GM23338 (cell line): ENCODE measurements around the gene TET2. TPM values are rescaled to one million over a fixed set of nuclear protein-coding genes. Genes with fewer than 3 reads are reported as not detected.

ENCODE experiments used
- ATAC-seq: fragments of 200-7000 bp; cut with Tn5 transposase; 3 replicates; pipeline ENCODE4 v1.9.1; 2020
- DNase-seq: peaks from one replicate; pipeline ENCODE4 v3.0.0-alpha.2; 2015; ENCODE audit warnings: low spot score
- H2AFZ ChIP-seq: fragments of 200-600 bp; sonication (generic); 2 replicates; pipeline ENCODE4 v1.8.0; 2016; ENCODE audit warnings: antibody characterized with exemption, mild to moderate bottlenecking, moderate library complexity
- H3F3A ChIP-seq: fragments of 200-600 bp; sonication (generic); replicated peaks from 2 replicates; pipeline ENCODE4 v1.8.0; 2017; ENCODE audit warnings: antibody characterized with exemption, mixed run types, low read depth
- H3K27ac ChIP-seq: fragments of 200-600 bp; sonication (generic); 2 replicates; pipeline ENCODE4 v1.6.1; 2016; ENCODE audit warnings: low read depth
- H3K27me3 ChIP-seq: fragments of 200-600 bp; sonication (generic); 2 replicates; pipeline ENCODE4 v1.8.0; 2016; ENCODE audit warnings: mild to moderate bottlenecking, mixed run types, moderate library complexity; ENCODE audit not compliant: insufficient read depth
- H3K36me3 ChIP-seq: fragments of 200-600 bp; sonication (generic); 2 replicates; pipeline ENCODE4 v1.8.0; 2016; ENCODE audit warnings: mild to moderate bottlenecking; ENCODE audit not compliant: insufficient read depth
- H3K4me1 ChIP-seq: fragments of 200-600 bp; sonication (generic); 2 replicates; pipeline ENCODE4 v1.8.0; 2016; ENCODE audit warnings: mild to moderate bottlenecking, moderate library complexity; ENCODE audit not compliant: insufficient read depth
- H3K4me2 ChIP-seq: fragments of 200-600 bp; sonication (generic); 2 replicates; pipeline ENCODE4 v1.7.1; 2017; ENCODE audit warnings: mixed run types
- H3K4me3 ChIP-seq: fragments of 200-600 bp; sonication (generic); 2 replicates; pipeline ENCODE4 v1.6.1; 2016; ENCODE audit warnings: mixed run types
- H3K79me2 ChIP-seq: fragments of 200-600 bp; sonication (generic); replicated peaks from 2 replicates; pipeline ENCODE4 v1.8.0; 2017; ENCODE audit warnings: mild to moderate bottlenecking; ENCODE audit not compliant: insufficient read depth
- H3K9me2 ChIP-seq: fragments of 200-600 bp; sonication (generic); 2 replicates; pipeline ENCODE4 v1.8.0; 2017; ENCODE audit not compliant: insufficient read depth
- H4K20me1 ChIP-seq: fragments of 200-600 bp; sonication (generic); replicated peaks from 2 replicates; pipeline ENCODE4 v1.8.0; 2017; ENCODE audit warnings: mild to moderate bottlenecking; ENCODE audit not compliant: insufficient read depth
- H3K27ac Mint-ChIP-seq: 2 replicates; pipeline ENCODE4 v1.8.0; 2020; ENCODE audit warnings: inconsistent platforms, mild to moderate bottlenecking, moderate library complexity, mixed read lengths
- H3K27me3 Mint-ChIP-seq: 3 replicates; pipeline ENCODE4 v1.8.0; 2022; ENCODE audit warnings: low read depth, mild to moderate bottlenecking, moderate library complexity, mixed read lengths, inconsistent platforms; ENCODE audit not compliant: insufficient read depth, poor library complexity
- H3K36me3 Mint-ChIP-seq: 3 replicates; pipeline ENCODE4 v1.8.0; 2021; ENCODE audit warnings: low read depth, mild to moderate bottlenecking, inconsistent platforms, moderate library complexity, mixed read lengths
- H3K4me1 Mint-ChIP-seq: 3 replicates; pipeline ENCODE4 v1.8.0; 2020; ENCODE audit warnings: mild to moderate bottlenecking, inconsistent platforms, mixed read lengths
- H3K4me3 Mint-ChIP-seq: 3 replicates; pipeline ENCODE4 v1.8.0; 2021; ENCODE audit warnings: moderate library complexity, mild to moderate bottlenecking, inconsistent platforms, mixed read lengths
- H3K9me3 Mint-ChIP-seq: 3 replicates; pipeline ENCODE4 v1.8.0; 2020; ENCODE audit warnings: moderate library complexity, mild to moderate bottlenecking, inconsistent platforms, mixed read lengths
- CREB1 ChIP-seq: fragments of 250-450 bp; sonication (Bioruptor Pico); IDR thresholded peaks from 2 replicates; pipeline ENCODE4 v1.5.0; 2020; ENCODE audit warnings: low read depth, mild to moderate bottlenecking, moderate library complexity
- EZH2 ChIP-seq: fragments of 200-600 bp; sonication (generic); IDR thresholded peaks from one replicate; pipeline ENCODE4 v1.8.0; 2017; ENCODE audit warnings: antibody characterized with exemption, mild to moderate bottlenecking, low read depth; ENCODE audit not compliant: unreplicated experiment
- EZH2phosphoT487 ChIP-seq: fragments of 200-600 bp; sonication (generic); IDR thresholded peaks from one replicate; pipeline ENCODE4 v1.8.1; 2018; ENCODE audit warnings: antibody characterized with exemption; ENCODE audit not compliant: unreplicated experiment
- JUNB ChIP-seq: IDR thresholded peaks from one replicate; pipeline ENCODE4 v1.6.1; 2016; ENCODE audit warnings: antibody characterized with exemption; ENCODE audit not compliant: unreplicated experiment
- NANOG ChIP-seq: IDR thresholded peaks from 2 replicates; pipeline ENCODE4 v1.6.1; 2016; ENCODE audit warnings: antibody characterized with exemption, borderline replicate concordance
- POLR2AphosphoS5 ChIP-seq: IDR thresholded peaks from 2 replicates; pipeline ENCODE4 v1.6.1; 2016; ENCODE audit warnings: antibody characterized with exemption, low read depth
- REST ChIP-seq: IDR thresholded peaks from one replicate; pipeline ENCODE4 v1.6.1; 2018; ENCODE audit warnings: antibody characterized with exemption; ENCODE audit not compliant: unreplicated experiment
- STAT1 ChIP-seq: IDR thresholded peaks from one replicate; pipeline ENCODE4 v1.6.1; 2016; ENCODE audit warnings: antibody characterized with exemption; ENCODE audit not compliant: unreplicated experiment
- ZNF114 ChIP-seq: fragments of 250-450 bp; sonication (Bioruptor Pico); IDR thresholded peaks from 2 replicates; pipeline ENCODE4 v1.5.0; 2020; ENCODE audit warnings: mild to moderate bottlenecking, moderate library complexity
- ZNF331 ChIP-seq: fragments of 250-450 bp; sonication (Bioruptor Pico); IDR thresholded peaks from 2 replicates; pipeline ENCODE4 v1.5.0; 2020; ENCODE audit warnings: low read depth, mild to moderate bottlenecking, moderate library complexity
- polyA plus RNA-seq: library from polyadenylated mRNA; unstranded; fragments of >200 nt; fragmentation: Nextera tagmentation; extraction: Ambion mirVana; gene quantifications from 2 replicates; pipeline ENCODE4 v1.2.1, GENCODE V29; 2016
- total RNA-seq: library from RNA; depleted of rRNA; stranded (reverse); fragments of >200 nt; shearing (Covaris generic); gene quantifications from 2 replicates; pipeline ENCODE4 v1.2.3, GENCODE V29; 2014
- TF ChIP-seq, protein P1 (sequence below): fragments of 250-450 bp; sonication (Bioruptor Pico); IDR thresholded peaks from 2 replicates; pipeline ENCODE4 v1.5.0; 2020; ENCODE audit warnings: mild to moderate bottlenecking, moderate library complexity
- TF ChIP-seq, protein P2 (sequence below): IDR thresholded peaks from 2 replicates; pipeline ENCODE4 v1.6.1; 2016; ENCODE audit warnings: antibody characterized with exemption
- TF ChIP-seq, protein P3 (sequence below), 2 experiments: fragments of 200-600 bp in 1 of 2; sonication (generic) in 1 of 2; conservative IDR thresholded peaks; 2 replicates each; pipeline versions ENCODE4 v1.5.1 to v1.6.1; 2016 to 2017; ENCODE audit warnings: antibody characterized with exemption in 2 of 2, low read depth in 2 of 2, mild to moderate bottlenecking in 2 of 2, moderate library complexity in 1 of 2

TET2 gene
- total and polyA plus RNA-seq, 2 experiments from 2014 or later = 1.2 to 2.2 TPM

GRCh38 chr4:105296672-105297071 is 150.0 kb downstream of the TET2 start:
- Mint-ChIP-seq H3K36me3 (no peaks in the 10 kb centered on the region), H3K27me3 (no peaks in the 10 kb centered on the region), H3K27ac (no peak overlapping the region), H3K4me1 (no peaks in the 10 kb centered on the region), H3K4me3 (no peak overlapping the region), H3K9me3 (peaks cover 7% of the 10 kb centered on the region; the same call in 2 of the 3 replicates)
- no peaks in the 10 kb centered on the region for H3K27me3 ChIP-seq
- H3K36me3 ChIP-seq = no peaks in the 10 kb centered on the region
- no peaks in the 10 kb centered on the region for H3K79me2 ChIP-seq
- H4K20me1 ChIP-seq = no peaks in the 10 kb centered on the region
- no peak for TF ChIP-seq EZH2phosphoT487
- no peak for TF ChIP-seq STAT1
- TF ChIP-seq, protein P1, sequence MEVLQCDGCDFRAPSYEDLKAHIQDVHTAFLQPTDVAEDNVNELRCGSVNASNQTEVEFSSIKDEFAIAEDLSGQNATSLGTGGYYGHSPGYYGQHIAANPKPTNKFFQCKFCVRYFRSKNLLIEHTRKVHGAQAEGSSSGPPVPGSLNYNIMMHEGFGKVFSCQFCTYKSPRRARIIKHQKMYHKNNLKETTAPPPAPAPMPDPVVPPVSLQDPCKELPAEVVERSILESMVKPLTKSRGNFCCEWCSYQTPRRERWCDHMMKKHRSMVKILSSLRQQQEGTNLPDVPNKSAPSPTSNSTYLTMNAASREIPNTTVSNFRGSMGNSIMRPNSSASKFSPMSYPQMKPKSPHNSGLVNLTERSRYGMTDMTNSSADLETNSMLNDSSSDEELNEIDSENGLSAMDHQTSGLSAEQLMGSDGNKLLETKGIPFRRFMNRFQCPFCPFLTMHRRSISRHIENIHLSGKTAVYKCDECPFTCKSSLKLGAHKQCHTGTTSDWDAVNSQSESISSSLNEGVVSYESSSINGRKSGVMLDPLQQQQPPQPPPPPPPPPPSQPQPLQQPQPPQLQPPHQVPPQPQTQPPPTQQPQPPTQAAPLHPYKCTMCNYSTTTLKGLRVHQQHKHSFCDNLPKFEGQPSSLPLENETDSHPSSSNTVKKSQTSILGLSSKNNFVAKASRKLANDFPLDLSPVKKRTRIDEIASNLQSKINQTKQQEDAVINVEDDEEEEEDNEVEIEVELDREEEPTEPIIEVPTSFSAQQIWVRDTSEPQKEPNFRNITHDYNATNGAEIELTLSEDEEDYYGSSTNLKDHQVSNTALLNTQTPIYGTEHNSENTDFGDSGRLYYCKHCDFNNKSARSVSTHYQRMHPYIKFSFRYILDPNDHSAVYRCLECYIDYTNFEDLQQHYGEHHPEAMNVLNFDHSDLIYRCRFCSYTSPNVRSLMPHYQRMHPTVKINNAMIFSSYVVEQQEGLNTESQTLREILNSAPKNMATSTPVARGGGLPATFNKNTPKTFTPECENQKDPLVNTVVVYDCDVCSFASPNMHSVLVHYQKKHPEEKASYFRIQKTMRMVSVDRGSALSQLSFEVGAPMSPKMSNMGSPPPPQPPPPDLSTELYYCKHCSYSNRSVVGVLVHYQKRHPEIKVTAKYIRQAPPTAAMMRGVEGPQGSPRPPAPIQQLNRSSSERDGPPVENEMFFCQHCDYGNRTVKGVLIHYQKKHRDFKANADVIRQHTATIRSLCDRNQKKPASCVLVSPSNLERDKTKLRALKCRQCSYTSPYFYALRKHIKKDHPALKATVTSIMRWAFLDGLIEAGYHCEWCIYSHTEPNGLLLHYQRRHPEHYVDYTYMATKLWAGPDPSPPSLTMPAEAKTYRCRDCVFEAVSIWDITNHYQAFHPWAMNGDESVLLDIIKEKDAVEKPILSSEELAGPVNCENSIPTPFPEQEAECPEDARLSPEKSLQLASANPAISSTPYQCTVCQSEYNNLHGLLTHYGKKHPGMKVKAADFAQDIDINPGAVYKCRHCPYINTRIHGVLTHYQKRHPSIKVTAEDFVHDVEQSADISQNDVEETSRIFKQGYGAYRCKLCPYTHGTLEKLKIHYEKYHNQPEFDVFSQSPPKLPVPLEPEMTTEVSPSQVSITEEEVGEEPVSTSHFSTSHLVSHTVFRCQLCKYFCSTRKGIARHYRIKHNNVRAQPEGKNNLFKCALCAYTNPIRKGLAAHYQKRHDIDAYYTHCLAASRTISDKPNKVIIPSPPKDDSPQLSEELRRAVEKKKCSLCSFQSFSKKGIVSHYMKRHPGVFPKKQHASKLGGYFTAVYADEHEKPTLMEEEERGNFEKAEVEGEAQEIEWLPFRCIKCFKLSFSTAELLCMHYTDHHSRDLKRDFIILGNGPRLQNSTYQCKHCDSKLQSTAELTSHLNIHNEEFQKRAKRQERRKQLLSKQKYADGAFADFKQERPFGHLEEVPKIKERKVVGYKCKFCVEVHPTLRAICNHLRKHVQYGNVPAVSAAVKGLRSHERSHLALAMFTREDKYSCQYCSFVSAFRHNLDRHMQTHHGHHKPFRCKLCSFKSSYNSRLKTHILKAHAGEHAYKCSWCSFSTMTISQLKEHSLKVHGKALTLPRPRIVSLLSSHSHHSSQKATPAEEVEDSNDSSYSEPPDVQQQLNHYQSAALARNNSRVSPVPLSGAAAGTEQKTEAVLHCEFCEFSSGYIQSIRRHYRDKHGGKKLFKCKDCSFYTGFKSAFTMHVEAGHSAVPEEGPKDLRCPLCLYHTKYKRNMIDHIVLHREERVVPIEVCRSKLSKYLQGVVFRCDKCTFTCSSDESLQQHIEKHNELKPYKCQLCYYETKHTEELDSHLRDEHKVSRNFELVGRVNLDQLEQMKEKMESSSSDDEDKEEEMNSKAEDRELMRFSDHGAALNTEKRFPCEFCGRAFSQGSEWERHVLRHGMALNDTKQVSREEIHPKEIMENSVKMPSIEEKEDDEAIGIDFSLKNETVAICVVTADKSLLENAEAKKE (CRISPR knock-in tag) = no peak
- no peak for TF ChIP-seq NANOG
- TF ChIP-seq, protein P2, sequence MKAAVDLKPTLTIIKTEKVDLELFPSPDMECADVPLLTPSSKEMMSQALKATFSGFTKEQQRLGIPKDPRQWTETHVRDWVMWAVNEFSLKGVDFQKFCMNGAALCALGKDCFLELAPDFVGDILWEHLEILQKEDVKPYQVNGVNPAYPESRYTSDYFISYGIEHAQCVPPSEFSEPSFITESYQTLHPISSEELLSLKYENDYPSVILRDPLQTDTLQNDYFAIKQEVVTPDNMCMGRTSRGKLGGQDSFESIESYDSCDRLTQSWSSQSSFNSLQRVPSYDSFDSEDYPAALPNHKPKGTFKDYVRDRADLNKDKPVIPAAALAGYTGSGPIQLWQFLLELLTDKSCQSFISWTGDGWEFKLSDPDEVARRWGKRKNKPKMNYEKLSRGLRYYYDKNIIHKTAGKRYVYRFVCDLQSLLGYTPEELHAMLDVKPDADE = no peak
- no peak for TF ChIP-seq EZH2
- TF ChIP-seq POLR2AphosphoS5 = no peak
- TF ChIP-seq JUNB = no peak
- TF ChIP-seq, protein P3, sequence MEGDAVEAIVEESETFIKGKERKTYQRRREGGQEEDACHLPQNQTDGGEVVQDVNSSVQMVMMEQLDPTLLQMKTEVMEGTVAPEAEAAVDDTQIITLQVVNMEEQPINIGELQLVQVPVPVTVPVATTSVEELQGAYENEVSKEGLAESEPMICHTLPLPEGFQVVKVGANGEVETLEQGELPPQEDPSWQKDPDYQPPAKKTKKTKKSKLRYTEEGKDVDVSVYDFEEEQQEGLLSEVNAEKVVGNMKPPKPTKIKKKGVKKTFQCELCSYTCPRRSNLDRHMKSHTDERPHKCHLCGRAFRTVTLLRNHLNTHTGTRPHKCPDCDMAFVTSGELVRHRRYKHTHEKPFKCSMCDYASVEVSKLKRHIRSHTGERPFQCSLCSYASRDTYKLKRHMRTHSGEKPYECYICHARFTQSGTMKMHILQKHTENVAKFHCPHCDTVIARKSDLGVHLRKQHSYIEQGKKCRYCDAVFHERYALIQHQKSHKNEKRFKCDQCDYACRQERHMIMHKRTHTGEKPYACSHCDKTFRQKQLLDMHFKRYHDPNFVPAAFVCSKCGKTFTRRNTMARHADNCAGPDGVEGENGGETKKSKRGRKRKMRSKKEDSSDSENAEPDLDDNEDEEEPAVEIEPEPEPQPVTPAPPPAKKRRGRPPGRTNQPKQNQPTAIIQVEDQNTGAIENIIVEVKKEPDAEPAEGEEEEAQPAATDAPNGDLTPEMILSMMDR (conservative IDR thresholded peaks at IDR 0.05; ENCODE audit: low read depth in 2 of 2) = no peak
- TF ChIP-seq CREB1 (CRISPR knock-in tag) = no peak
- TF ChIP-seq ZNF331 = no peak
- TF ChIP-seq REST = no peak
- TF ChIP-seq ZNF114 (CRISPR knock-in tag) = no peak
- DNase-seq (no peak), ATAC-seq (no peak)
- no peak overlapping the region for H3K27ac ChIP-seq
- no peak overlapping the region for H3K4me2 ChIP-seq
- H3K4me1 ChIP-seq = no peaks in the 10 kb centered on the region
- H3F3A ChIP-seq = no peaks in the 10 kb centered on the region
- no peak overlapping the region for H2AFZ ChIP-seq
- H3K9me2 ChIP-seq = no peaks in the 10 kb centered on the region
- H3K4me3 ChIP-seq = no peak overlapping the region
